Gastrocnemius medialis (tissue), 4 donors: ENCODE measurements around the gene C1QTNF7.

ENCODE experiments used
- POLR2A ChIP-seq, 2 donors: fragments of 450-650 bp; IDR thresholded peaks; one replicate each; pipeline ENCODE4 v1.6.1; 2017; ENCODE audit warnings: antibody characterized with exemption in 2 of 2, mild to moderate bottlenecking in 2 of 2, moderate library complexity in 2 of 2
- TF ChIP-seq, protein P1 (sequence below), 5 experiments: fragments of 450-650 bp in 3 of 5; fragments of 200-600 bp in 2 of 5; sonication (generic) in 2 of 5; IDR thresholded peaks in 4 of 5; conservative IDR thresholded peaks in 1 of 5; 1 replicate in 4 of 5; 2 replicates in 1 of 5; pipeline ENCODE4 v1.5.1; 2016 to 2019; ENCODE audit warnings: antibody characterized with exemption in 5 of 5, mild to moderate bottlenecking in 3 of 5, moderate library complexity in 3 of 5

DNA sequence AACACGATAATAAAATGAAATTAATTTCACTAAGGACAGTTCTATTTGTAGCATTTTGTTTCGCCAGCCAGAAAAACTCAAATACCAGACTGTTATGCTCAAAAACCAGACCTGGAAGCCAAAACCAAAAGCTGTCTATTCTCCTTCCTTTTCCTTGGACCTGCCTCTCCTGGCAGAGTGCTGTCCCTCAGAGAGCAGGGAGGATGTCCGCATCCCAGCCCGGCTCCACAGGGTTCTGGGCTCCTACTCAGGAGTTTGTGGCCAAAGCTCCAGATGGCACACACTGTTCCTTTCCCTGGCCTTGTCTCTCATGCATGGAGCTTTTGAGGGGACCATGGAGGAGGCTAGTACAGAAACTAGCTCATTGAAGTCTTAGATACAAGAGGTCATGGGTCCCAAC, 41.9 kb upstream of the C1QTNF7 start:
- TF ChIP-seq, protein P1, sequence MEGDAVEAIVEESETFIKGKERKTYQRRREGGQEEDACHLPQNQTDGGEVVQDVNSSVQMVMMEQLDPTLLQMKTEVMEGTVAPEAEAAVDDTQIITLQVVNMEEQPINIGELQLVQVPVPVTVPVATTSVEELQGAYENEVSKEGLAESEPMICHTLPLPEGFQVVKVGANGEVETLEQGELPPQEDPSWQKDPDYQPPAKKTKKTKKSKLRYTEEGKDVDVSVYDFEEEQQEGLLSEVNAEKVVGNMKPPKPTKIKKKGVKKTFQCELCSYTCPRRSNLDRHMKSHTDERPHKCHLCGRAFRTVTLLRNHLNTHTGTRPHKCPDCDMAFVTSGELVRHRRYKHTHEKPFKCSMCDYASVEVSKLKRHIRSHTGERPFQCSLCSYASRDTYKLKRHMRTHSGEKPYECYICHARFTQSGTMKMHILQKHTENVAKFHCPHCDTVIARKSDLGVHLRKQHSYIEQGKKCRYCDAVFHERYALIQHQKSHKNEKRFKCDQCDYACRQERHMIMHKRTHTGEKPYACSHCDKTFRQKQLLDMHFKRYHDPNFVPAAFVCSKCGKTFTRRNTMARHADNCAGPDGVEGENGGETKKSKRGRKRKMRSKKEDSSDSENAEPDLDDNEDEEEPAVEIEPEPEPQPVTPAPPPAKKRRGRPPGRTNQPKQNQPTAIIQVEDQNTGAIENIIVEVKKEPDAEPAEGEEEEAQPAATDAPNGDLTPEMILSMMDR (IDR thresholded peaks at IDR 0.05 in 4 of 5, conservative IDR thresholded peaks at IDR 0.05 in 1 of 5) = no peak
- no peak for TF ChIP-seq POLR2A (IDR thresholded peaks at IDR 0.05)
